SK-N-SH (cell line): Measurements from ENCODE around the gene KPTN.

Experiments used
- CTCF ChIP-seq: fragments of 200-600 bp; sonication (generic); IDR thresholded peaks from 2 replicates; pipeline ENCODE4 v1.6.1; 2017; ENCODE audit warnings: antibody characterized with exemption, mild to moderate bottlenecking, moderate library complexity
- ELF1 ChIP-seq: IDR thresholded peaks from 2 replicates; pipeline ENCODE4 v1.4.0; 2012
- EZH2phosphoT487 ChIP-seq: fragments of 200-600 bp; sonication (generic); IDR thresholded peaks from 2 replicates; pipeline ENCODE4 v1.6.1; 2017; ENCODE audit warnings: low read depth, mixed run types, mild to moderate bottlenecking, antibody characterized with exemption, moderate library complexity, borderline replicate concordance
- TAF1 ChIP-seq: IDR thresholded peaks from 2 replicates; pipeline ENCODE4 v1.6.1; 2012; ENCODE audit warnings: low read depth, mild to moderate bottlenecking, low read length, moderate library complexity, borderline replicate concordance
- ZBTB33 ChIP-seq: IDR thresholded peaks from 2 replicates; pipeline ENCODE4 v1.4.0; 2012; ENCODE audit warnings: low read depth, borderline replicate concordance
- TF ChIP-seq, protein P1 (sequence below): IDR thresholded peaks from 2 replicates; pipeline ENCODE4 v1.6.1; 2012; ENCODE audit warnings: mild to moderate bottlenecking, low read depth, low read length, moderate library complexity
- TF ChIP-seq, protein P2 (sequence below): fragments of 150-350 bp; IDR thresholded peaks from 2 replicates; pipeline ENCODE4 v1.6.1; 2016; ENCODE audit warnings: mild to moderate bottlenecking, low read depth, low read length

- TF ChIP-seq CTCF: no peak
- TF ChIP-seq ZBTB33: no peak
- no peak for TF ChIP-seq TAF1
- TF ChIP-seq, protein P1, sequence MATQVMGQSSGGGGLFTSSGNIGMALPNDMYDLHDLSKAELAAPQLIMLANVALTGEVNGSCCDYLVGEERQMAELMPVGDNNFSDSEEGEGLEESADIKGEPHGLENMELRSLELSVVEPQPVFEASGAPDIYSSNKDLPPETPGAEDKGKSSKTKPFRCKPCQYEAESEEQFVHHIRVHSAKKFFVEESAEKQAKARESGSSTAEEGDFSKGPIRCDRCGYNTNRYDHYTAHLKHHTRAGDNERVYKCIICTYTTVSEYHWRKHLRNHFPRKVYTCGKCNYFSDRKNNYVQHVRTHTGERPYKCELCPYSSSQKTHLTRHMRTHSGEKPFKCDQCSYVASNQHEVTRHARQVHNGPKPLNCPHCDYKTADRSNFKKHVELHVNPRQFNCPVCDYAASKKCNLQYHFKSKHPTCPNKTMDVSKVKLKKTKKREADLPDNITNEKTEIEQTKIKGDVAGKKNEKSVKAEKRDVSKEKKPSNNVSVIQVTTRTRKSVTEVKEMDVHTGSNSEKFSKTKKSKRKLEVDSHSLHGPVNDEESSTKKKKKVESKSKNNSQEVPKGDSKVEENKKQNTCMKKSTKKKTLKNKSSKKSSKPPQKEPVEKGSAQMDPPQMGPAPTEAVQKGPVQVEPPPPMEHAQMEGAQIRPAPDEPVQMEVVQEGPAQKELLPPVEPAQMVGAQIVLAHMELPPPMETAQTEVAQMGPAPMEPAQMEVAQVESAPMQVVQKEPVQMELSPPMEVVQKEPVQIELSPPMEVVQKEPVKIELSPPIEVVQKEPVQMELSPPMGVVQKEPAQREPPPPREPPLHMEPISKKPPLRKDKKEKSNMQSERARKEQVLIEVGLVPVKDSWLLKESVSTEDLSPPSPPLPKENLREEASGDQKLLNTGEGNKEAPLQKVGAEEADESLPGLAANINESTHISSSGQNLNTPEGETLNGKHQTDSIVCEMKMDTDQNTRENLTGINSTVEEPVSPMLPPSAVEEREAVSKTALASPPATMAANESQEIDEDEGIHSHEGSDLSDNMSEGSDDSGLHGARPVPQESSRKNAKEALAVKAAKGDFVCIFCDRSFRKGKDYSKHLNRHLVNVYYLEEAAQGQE: no peak
- TF ChIP-seq, protein P2, sequence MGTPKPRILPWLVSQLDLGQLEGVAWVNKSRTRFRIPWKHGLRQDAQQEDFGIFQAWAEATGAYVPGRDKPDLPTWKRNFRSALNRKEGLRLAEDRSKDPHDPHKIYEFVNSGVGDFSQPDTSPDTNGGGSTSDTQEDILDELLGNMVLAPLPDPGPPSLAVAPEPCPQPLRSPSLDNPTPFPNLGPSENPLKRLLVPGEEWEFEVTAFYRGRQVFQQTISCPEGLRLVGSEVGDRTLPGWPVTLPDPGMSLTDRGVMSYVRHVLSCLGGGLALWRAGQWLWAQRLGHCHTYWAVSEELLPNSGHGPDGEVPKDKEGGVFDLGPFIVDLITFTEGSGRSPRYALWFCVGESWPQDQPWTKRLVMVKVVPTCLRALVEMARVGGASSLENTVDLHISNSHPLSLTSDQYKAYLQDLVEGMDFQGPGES: no peak
- no peak for TF ChIP-seq ELF1
- no peak for TF ChIP-seq EZH2phosphoT487
These were observed 1.2 kb upstream of the KPTN start for GRCh38 chr19:47485210-47485609.
